Vagina (tissue), 2 donors: ENCODE measurements around the gene PIGN. TPM values are rescaled to one million over a fixed set of nuclear protein-coding genes. Genes with fewer than 3 reads are reported as not detected.

Experiments used
- DNase-seq, 2 donors: peaks; one replicate each; pipeline ENCODE4 v3.0.0-alpha.2; 2017; ENCODE audit errors: extremely low spot score in 2 of 2
- H3K27ac ChIP-seq: fragments of 200-600 bp; sonication (generic); one replicate; pipeline ENCODE4 v1.5.1; 2019
- H3K27me3 ChIP-seq: fragments of 200-600 bp; sonication (generic); one replicate; pipeline ENCODE4 v1.5.1; 2019
- H3K36me3 ChIP-seq, 2 donors: fragments of 200-600 bp; sonication (generic); one replicate each; pipeline ENCODE4 v1.5.1; 2017 to 2019
- H3K4me1 ChIP-seq: fragments of 200-600 bp; sonication (generic); one replicate; pipeline ENCODE4 v1.5.1; 2019
- H3K4me3 ChIP-seq, 2 donors: fragments of 200-600 bp; sonication (generic); 1 replicate in 1 of 2; 2 replicates in 1 of 2; pipeline ENCODE4 v1.5.1; 2016 to 2019
- H3K9me3 ChIP-seq: fragments of 200-600 bp; sonication (generic); one replicate; pipeline ENCODE4 v1.5.1; 2019
- POLR2A ChIP-seq, 2 donors: fragments of 450-650 bp; IDR thresholded peaks; one replicate each; pipeline ENCODE4 v1.6.1; 2017; ENCODE audit warnings: antibody characterized with exemption in 2 of 2, mild to moderate bottlenecking in 2 of 2, moderate library complexity in 2 of 2
- POLR2AphosphoS5 ChIP-seq, 2 donors: sonication (generic); formaldehyde crosslinking; IDR thresholded peaks; one replicate each; pipeline ENCODE4 v1.9.0; 2017; ENCODE audit warnings: antibody characterized with exemption in 2 of 2, mild to moderate bottlenecking in 2 of 2, low read depth in 1 of 2; ENCODE audit not compliant: insufficient read depth in 1 of 2
- intact Hi-C: fragments of 100-400 bp; cut with DNase I; formaldehyde crosslinking; loops from one replicate; pipeline ENCODE4 v1.15.1; 2023
- total RNA-seq: library from RNA; depleted of rRNA; stranded (reverse); fragments of >200 nt; gene quantifications from one replicate; pipeline ENCODE4 v1.2.3, GENCODE V29; 2016
- TF ChIP-seq, protein P1 (sequence below), 3 experiments: fragments of 450-650 bp in 2 of 3; fragments of 200-600 bp in 1 of 3; sonication (generic) in 1 of 3; IDR thresholded peaks; one replicate each; pipeline ENCODE4 v1.5.1; 2017 to 2019; ENCODE audit warnings: antibody characterized with exemption in 3 of 3, mild to moderate bottlenecking in 2 of 3, moderate library complexity in 2 of 3

Gene PIGN
- total RNA-seq, 1 donor from 2014 or later: 34.4 TPM

DNA sequence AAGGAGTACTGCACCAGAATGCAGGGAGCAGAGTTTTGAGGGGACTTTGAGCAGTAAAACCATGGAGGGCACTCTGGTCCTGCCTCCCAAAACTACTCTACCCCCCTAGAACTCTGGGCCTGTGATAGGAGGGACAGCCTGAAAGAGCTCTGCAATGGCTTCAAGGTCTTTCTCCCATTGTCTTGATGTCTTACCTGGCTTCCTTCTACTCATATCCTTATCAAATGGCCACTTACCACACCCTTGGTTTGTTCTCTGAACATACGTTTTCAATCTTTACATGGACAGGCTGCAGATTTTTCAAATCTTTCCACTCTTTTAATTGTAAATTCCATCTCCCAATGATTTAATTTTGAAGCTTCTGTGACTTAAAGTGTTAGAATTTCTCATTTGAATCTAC lies 27.9 kb upstream of the PIGN start:
- Histone ChIP-seq H3K27ac (no peak overlapping the region), H3K9me3 (no peaks in the 10 kb centered on the region), H3K36me3 (peaks cover 0 to 13% of the 10 kb centered on the region in 2 donors), H3K4me3 (no peak overlapping the region), H3K27me3 (no peaks in the 10 kb centered on the region), H3K4me1 (no peaks in the 10 kb centered on the region)
- intact Hi-C loops: no loop called here
- no peak for TF ChIP-seq POLR2A (IDR thresholded peaks at IDR 0.05)
- TF ChIP-seq, protein P1, sequence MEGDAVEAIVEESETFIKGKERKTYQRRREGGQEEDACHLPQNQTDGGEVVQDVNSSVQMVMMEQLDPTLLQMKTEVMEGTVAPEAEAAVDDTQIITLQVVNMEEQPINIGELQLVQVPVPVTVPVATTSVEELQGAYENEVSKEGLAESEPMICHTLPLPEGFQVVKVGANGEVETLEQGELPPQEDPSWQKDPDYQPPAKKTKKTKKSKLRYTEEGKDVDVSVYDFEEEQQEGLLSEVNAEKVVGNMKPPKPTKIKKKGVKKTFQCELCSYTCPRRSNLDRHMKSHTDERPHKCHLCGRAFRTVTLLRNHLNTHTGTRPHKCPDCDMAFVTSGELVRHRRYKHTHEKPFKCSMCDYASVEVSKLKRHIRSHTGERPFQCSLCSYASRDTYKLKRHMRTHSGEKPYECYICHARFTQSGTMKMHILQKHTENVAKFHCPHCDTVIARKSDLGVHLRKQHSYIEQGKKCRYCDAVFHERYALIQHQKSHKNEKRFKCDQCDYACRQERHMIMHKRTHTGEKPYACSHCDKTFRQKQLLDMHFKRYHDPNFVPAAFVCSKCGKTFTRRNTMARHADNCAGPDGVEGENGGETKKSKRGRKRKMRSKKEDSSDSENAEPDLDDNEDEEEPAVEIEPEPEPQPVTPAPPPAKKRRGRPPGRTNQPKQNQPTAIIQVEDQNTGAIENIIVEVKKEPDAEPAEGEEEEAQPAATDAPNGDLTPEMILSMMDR (IDR thresholded peaks at IDR 0.05): no peak
- TF ChIP-seq POLR2AphosphoS5 (IDR thresholded peaks at IDR 0.05; ENCODE audit: insufficient read depth in 1 of 2, low read depth in 1 of 2): no peak
- no peak for DNase-seq

DNA sequence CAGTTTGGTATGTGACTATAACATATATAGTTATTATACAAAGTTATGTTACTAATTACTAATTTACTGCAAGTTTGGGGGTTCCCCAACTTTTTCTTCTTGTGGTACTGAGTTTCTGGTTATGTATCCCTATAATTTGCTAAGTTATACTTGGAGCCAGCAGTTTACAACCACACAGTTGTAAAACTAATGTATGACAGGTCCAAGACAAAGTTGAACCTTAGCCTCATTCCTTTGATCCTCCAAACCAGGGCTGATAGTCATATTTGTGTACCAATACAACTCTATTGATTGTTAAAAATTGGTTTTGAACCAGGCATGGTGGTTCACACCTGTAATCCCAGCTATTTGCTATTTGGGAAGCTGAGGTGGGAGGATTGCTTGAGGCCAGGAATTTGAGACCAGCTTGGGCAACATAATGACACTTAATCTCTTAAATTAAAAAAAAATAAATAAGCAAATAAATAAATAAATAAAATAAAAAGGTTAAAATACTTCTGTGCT lies 24.5 kb upstream of the PIGN start:
- Histone ChIP-seq H3K4me3 (no peak overlapping the region), H3K36me3 (peaks cover 0 to 13% of the 10 kb centered on the region in 2 donors), H3K27ac (no peak overlapping the region), H3K4me1 (peaks cover 7% of the 10 kb centered on the region), H3K9me3 (no peaks in the 10 kb centered on the region), H3K27me3 (no peaks in the 10 kb centered on the region)
- DNase-seq: no peak
- TF ChIP-seq POLR2AphosphoS5 (IDR thresholded peaks at IDR 0.05; ENCODE audit: insufficient read depth in 1 of 2, low read depth in 1 of 2): no peak
- no peak for TF ChIP-seq POLR2A (IDR thresholded peaks at IDR 0.05)
- TF ChIP-seq, protein P1 (IDR thresholded peaks at IDR 0.05): no peak
- intact Hi-C loops: no loop called here

DNA sequence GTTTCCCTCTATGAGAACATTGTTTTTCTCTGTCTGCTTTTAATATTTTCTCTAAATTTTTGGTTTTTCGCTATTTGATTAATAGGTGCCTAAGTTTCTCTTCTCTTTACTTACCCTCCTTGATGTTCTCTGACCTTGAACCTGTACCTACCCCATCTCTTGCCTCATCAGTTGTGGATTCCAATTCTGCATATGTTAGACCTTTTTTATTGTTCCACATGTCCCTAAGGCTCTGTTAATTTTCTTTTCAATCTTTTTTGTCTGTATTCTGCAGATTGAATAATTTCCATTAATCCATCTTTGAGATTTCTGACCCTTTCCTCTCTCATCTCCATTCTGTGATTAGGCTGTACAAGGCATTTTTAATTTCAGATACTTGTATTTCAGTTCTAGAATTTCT lies 23.3 kb upstream of the PIGN start:
- H3K27ac ChIP-seq: no peak overlapping the region
- intact Hi-C loops: no loop called here
- no peak overlapping the region for H3K4me3 ChIP-seq
- peaks cover 15% of the 10 kb centered on the region for H3K4me1 ChIP-seq
- DNase-seq: no peak
- no peaks in the 10 kb centered on the region for H3K27me3 ChIP-seq
- TF ChIP-seq POLR2AphosphoS5 (IDR thresholded peaks at IDR 0.05; ENCODE audit: insufficient read depth in 1 of 2, low read depth in 1 of 2): no peak
- no peak for TF ChIP-seq POLR2A (IDR thresholded peaks at IDR 0.05)
- TF ChIP-seq, protein P1 (IDR thresholded peaks at IDR 0.05): no peak
- H3K9me3 ChIP-seq: no peaks in the 10 kb centered on the region
- peaks cover 0 to 13% of the 10 kb centered on the region in 2 donors for H3K36me3 ChIP-seq

DNA sequence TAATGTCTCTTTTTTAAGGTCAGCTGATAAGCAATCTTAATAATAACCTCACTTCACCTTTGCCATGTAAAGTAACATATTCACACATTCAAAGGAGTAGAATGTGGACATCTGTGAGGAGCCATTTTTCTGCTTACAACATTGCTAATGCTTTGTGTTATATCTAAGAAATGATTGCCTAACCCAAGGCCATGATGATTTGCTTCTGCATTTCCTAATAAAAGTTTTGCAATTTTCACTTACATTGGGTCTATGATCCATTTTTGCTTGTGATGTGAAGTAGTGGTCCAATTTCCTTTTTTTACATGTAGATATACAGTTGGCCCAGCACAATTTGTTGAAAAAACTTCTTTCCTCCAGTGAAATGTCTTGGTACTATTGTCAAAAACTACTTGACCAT lies 22.2 kb upstream of the PIGN start:
- TF ChIP-seq POLR2A (IDR thresholded peaks at IDR 0.05) (no peak), POLR2AphosphoS5 (IDR thresholded peaks at IDR 0.05; ENCODE audit: insufficient read depth in 1 of 2, low read depth in 1 of 2) (no peak)
- TF ChIP-seq, protein P1 (IDR thresholded peaks at IDR 0.05): no peak
- intact Hi-C loops: no loop called here
- Histone ChIP-seq H3K9me3 (no peaks in the 10 kb centered on the region), H3K27me3 (no peaks in the 10 kb centered on the region), H3K4me3 (no peak overlapping the region), H3K4me1 (peaks cover 15% of the 10 kb centered on the region), H3K36me3 (peaks cover 0 to 13% of the 10 kb centered on the region in 2 donors), H3K27ac (no peak overlapping the region)
- DNase-seq: no peak

DNA sequence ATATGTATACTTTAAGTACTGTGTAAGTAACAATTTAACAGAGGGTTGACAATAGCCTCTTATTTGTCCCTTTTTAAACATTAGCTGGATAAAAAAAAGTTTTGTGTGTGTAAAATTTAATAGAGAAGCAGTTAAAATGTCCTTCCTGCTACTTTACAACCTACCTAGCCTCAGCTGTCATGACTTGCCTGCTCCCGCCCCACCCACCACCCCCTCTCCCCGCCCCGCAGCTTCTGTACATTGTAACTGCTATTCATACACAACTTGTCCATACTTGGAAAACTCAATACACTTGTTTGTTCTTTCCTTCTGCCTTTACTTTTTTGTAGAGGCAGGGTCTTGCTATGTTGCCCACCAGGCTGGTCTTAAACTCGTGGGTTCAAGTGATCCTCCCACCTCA lies 19.7 kb upstream of the PIGN start:
- Histone ChIP-seq H3K4me3 (no peak overlapping the region), H3K4me1 (peaks cover 15% of the 10 kb centered on the region), H3K27me3 (no peaks in the 10 kb centered on the region), H3K9me3 (no peaks in the 10 kb centered on the region), H3K36me3 (peaks cover 0 to 2% of the 10 kb centered on the region in 2 donors), H3K27ac (no peak overlapping the region)
- intact Hi-C loops: no loop called here
- DNase-seq: no peak
- TF ChIP-seq POLR2A (IDR thresholded peaks at IDR 0.05) (no peak), POLR2AphosphoS5 (IDR thresholded peaks at IDR 0.05; ENCODE audit: insufficient read depth in 1 of 2, low read depth in 1 of 2) (no peak)
- TF ChIP-seq, protein P1 (IDR thresholded peaks at IDR 0.05): no peak
